B cell (primary cell): ENCODE results near the gene MARCHF10.

Experiments used
- CTCF ChIP-seq: fragments of 200-600 bp; IDR thresholded peaks from one replicate; pipeline ENCODE4 v1.8.0; 2022; ENCODE audit warnings: antibody characterized with exemption, mild to moderate bottlenecking
- EZH2 ChIP-seq: IDR thresholded peaks from 2 replicates; pipeline ENCODE4 v1.6.1; 2012; ENCODE audit warnings: borderline replicate concordance, low read depth, mild to moderate bottlenecking, moderate library complexity, low read length; ENCODE audit not compliant: insufficient read depth, poor library complexity, severe bottlenecking

GRCh38 chr17:62671553-62671952 is 136.6 kb downstream of the MARCHF10 start:
- TF ChIP-seq EZH2 (no peak), CTCF (no peak)
